HUDEP-2 (cell line): ENCODE results near the gene IFT27.

Source experiments
- DNase-seq, 76 experiments: peaks; one replicate each; lab custom pipeline; 2025; ENCODE audit not compliant: unreplicated experiment in 76 of 76; lab: John Stamatoyannopoulos, UW

IFT27 gene

GRCh38 chr22:36729321-36729720 lies 46.6 kb downstream of the IFT27 start:
- DNase-seq: no peak

DNA sequence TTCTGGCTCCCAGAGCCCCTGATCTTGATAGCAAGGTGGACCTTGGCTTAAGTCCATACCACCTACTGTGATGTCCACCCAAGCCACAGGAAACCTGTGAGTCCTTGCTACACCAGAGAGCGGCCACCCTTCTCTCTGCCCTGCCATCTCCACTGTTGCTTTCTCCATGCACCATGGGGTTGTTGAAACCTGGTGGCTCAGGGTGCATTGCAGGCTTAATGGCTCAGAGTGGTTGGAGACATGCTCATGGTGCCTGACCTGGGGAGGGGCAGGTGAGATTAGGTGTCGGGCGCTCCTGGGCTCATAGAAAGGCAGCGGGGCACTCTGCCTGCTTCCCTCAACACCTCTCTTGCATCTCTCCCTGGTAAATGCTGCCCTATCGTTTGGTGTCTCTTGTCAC lies 47.4 kb downstream of the IFT27 start:
- DNase-seq: no peak

DNA sequence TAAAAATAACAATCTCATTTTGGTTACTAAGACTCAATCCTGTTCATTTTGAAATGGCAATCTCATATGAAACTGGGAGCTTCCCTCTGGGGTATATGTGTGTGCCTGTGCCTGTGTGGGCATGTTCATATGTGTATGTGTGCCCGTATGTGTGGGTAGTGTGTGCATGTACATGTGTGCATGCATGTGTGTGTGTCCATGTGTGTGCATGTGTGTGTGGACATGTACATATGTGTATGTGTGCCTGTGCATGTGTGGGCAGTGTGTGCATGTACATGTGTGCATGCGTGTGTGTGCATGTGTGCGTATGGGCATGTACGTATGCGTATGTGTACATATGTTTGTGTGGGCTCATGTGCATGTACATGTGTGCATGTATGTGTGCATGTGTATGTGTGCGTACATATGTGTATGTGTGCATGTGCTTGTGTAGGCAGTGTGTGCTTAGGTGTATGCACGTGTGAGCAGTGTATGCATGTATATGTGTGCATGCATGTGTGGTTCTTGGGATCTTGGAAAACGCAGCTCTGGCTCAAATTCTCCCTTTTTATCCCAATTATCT lies 47.9 kb downstream of the IFT27 start:
- no peak for DNase-seq

- no peak for DNase-seq
Observed at GRCh38 chr22:36727110-36727509, 48.8 kb downstream of the IFT27 start.

DNA sequence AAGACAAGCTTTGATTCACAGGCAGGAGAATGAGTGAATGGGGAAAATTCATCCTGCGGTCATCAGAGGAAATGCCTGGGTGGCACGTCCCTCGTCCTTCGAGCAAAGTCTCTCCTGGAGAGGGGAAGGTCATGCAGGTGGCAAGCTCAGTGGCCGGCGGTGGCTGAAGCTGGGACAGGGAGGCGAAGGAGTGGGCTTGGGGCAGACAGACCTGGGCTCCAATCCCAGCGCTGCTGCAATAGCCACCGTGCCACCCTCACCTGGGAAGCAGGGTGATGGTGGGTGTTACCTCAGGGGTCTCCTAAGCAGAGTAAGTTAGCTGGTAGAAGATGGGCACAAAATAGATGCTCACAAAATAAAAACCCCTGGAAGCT lies 49.9 kb downstream of the IFT27 start:
- DNase-seq: no peak

GRCh38 chr22:36725366-36726006 lies 50.4 kb downstream of the IFT27 start:
- DNase-seq: no peak

GRCh38 chr22:36724836-36725235 lies 51.1 kb downstream of the IFT27 start:
- DNase-seq: no peak

- DNase-seq: no peak
Observed at GRCh38 chr22:36722055-36722454, 53.9 kb downstream of the IFT27 start.

- no peak for DNase-seq
Observed at GRCh38 chr22:36715647-36716046, 60.3 kb downstream of the IFT27 start.

- no peak for DNase-seq
Observed at GRCh38 chr22:36714110-36714509, 61.8 kb downstream of the IFT27 start.

GRCh38 chr22:36713436-36713835 lies 62.5 kb downstream of the IFT27 start:
- DNase-seq: no peak
